ENCODE measurements around the gene NUDC. TPM values are rescaled to one million over a fixed set of nuclear protein-coding genes. Genes with fewer than 3 reads are reported as not detected.

NUDC gene
- total and polyA plus RNA-seq, 2 of the 13 experiments (the other 11 are each of a cell fraction or from before 2014, with no cell fraction given): 34.7 to 104 TPM

- TF ChIP-seq ZNF501 (CRISPR knock-in tag; IDR thresholded peaks at IDR 0.05): peak; percentile 77
- peak; percentile 67 for TF ChIP-seq GABPB1 (CRISPR knock-in tag; IDR thresholded peaks at IDR 0.05)
- TF ChIP-seq ZNF281 (CRISPR knock-in tag; IDR thresholded peaks at IDR 0.05; ENCODE audit: borderline replicate concordance): peak; percentile 78
- no peak for TF ChIP-seq ZNF678 (CRISPR knock-in tag; IDR thresholded peaks at IDR 0.05)
- peak; percentile 89 for TF ChIP-seq FOSL2 (CRISPR knock-in tag; IDR thresholded peaks at IDR 0.05)
- no peak for TF ChIP-seq CAMTA2 (CRISPR knock-in tag; IDR thresholded peaks at IDR 0.05; ENCODE audit: borderline replicate concordance)
- TF ChIP-seq AHDC1 (CRISPR knock-in tag; IDR thresholded peaks at IDR 0.05; ENCODE audit: borderline replicate concordance): peak; percentile 73; the same call in 1 of the 2 replicates
- TF ChIP-seq EZH2 (conservative IDR thresholded peaks at IDR 0.05; ENCODE audit: low read depth, low read length): no peak
- 0 out of 2 replicates have a peak, but pooled peaks have one; percentile 71 for TF ChIP-seq ZNF547 (CRISPR knock-in tag; IDR thresholded peaks at IDR 0.05)
- TF ChIP-seq ZNF12 (CRISPR knock-in tag; IDR thresholded peaks at IDR 0.05): 0 out of 2 replicates have a peak, but pooled peaks have one; percentile 22
- TF ChIP-seq ZNF646 (CRISPR knock-in tag; IDR thresholded peaks at IDR 0.05): no peak
- no peak for TF ChIP-seq RORA (CRISPR knock-in tag; IDR thresholded peaks at IDR 0.05)
- no peak for TF ChIP-seq NR3C1 (CRISPR knock-in tag; IDR thresholded peaks at IDR 0.05)
- TF ChIP-seq NR2F6 (IDR thresholded peaks at IDR 0.05): peak; percentile 97
- TF ChIP-seq NR2F6 (CRISPR knock-in tag; IDR thresholded peaks at IDR 0.05): peak; percentile 98
These were observed 16.6 kb downstream of the NUDC start (continued) for GRCh38 chr1:26938004-26938658.

Measured in HepG2 (cell line).